PC-9 (cell line): Measurements from ENCODE around the gene RAB20.

Experiments used
- CTCF ChIP-seq: fragments of 200-600 bp; sonication (generic); conservative IDR thresholded peaks from 2 replicates; pipeline ENCODE4 v1.6.1; 2017; ENCODE audit warnings: mixed run types, antibody characterized with exemption, mild to moderate bottlenecking, moderate library complexity
- EZH2 ChIP-seq: fragments of 200-600 bp; sonication (generic); IDR thresholded peaks from 2 replicates; pipeline ENCODE4 v1.8.0; 2017; ENCODE audit warnings: antibody characterized with exemption, low read depth

- TF ChIP-seq CTCF: no peak
- no peak for TF ChIP-seq EZH2
Measured at GRCh38 chr13:110505594-110505993, 55.9 kb downstream of the RAB20 start.
